ENCODE measurements around the gene CPPED1.
"Not testable (repeated sequence)": the region's sequence is repeated elsewhere in the genome, so short reads cannot be mapped to it uniquely, and the experiment has no call there.

The CPPED1 gene

DNA sequence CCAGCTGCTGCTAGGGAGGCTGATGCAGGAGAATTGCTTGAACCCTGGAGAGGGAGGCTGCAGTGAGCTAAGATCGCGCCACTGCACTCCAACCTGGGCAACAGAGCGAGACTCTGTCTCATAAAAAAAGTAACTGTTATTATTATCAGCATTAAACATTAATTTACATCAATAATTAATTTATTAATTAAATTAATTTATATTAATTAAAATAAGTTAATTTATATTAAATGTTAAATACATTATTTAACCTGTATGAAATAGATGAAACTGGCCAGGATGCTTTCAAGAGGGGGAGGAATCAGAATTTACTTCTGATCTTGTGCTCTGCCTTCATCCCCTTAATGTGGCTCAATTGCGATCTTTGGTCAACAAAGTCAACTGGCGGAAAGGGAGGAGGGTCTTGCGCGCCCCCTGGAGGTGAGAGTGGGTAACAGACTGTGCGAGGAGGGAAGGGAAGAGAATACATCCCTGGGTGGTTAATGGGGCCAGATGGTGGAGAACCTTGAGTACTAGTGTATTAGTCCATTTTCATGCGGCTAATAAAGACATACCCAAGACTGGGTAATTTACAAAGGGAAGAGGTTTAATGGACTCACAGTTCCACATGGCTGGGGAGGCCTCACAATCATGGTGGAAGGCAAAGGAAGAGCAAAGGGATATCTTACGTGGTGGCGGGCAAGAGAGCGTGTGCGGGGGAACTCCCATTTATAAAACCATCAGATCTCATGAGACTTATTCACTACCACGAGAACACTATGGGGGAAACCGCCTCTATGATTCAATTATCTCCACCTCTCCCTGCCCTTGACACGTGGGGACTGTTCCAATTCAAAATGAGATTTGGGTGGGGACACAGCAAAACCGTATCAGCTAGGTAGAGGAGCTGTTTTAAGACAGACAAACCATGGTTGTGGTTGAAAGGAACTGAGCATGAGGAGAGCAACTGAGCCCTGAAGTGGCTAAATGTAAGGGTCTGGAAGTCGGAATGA lies 15.7 kb upstream of the CPPED1 start:
- TF ChIP-seq, protein P1, sequence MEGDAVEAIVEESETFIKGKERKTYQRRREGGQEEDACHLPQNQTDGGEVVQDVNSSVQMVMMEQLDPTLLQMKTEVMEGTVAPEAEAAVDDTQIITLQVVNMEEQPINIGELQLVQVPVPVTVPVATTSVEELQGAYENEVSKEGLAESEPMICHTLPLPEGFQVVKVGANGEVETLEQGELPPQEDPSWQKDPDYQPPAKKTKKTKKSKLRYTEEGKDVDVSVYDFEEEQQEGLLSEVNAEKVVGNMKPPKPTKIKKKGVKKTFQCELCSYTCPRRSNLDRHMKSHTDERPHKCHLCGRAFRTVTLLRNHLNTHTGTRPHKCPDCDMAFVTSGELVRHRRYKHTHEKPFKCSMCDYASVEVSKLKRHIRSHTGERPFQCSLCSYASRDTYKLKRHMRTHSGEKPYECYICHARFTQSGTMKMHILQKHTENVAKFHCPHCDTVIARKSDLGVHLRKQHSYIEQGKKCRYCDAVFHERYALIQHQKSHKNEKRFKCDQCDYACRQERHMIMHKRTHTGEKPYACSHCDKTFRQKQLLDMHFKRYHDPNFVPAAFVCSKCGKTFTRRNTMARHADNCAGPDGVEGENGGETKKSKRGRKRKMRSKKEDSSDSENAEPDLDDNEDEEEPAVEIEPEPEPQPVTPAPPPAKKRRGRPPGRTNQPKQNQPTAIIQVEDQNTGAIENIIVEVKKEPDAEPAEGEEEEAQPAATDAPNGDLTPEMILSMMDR (IDR thresholded peaks at IDR 0.05; ENCODE audit: low read depth, low read length) = peak; percentile 89
- no peak for TF ChIP-seq POLR2A (IDR thresholded peaks at IDR 0.05; ENCODE audit: extremely low read depth, insufficient read length)
- peak; percentile 73 for DNase-seq (ENCODE audit: low read depth)
- H3K4me3 ChIP-seq (ENCODE audit: low read depth, low read length) = no peak overlapping the region

DNA sequence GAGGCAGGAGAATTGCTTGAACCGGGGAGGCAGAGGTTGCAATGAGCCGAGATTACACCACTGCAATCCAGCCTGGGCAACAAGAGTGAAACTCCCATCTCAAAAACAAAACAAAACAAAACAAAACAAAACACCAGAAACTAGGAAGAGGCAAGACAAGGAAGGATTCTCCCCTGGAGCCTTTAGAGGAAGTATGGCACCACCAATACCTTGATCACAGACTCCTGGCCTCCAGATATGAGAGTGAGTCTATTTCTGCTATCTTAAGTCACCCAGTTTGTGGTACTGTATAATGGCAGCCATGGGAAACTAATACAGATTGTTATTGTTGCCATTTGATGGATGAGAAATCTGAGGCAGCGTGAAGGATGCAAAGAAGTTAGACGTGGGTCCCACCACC lies 14.6 kb upstream of the CPPED1 start:
- H3K4me3 ChIP-seq (ENCODE audit: low read depth, low read length) = no peak overlapping the region
- TF ChIP-seq MYC (IDR thresholded peaks at IDR 0.05; ENCODE audit: low read depth, low read length) (no peak), MAX (IDR thresholded peaks at IDR 0.05; ENCODE audit: low read depth, low read length) (no peak), POLR2A (IDR thresholded peaks at IDR 0.05; ENCODE audit: extremely low read depth, insufficient read length) (no peak)
- TF ChIP-seq, protein P1 (IDR thresholded peaks at IDR 0.05; ENCODE audit: low read depth, low read length) = no peak
- no peak for DNase-seq (ENCODE audit: low read depth)

GRCh38 chr16:12816791-12817214 lies 13.1 kb upstream of the CPPED1 start:
- not testable (repeated sequence) for H3K4me3 ChIP-seq (ENCODE audit: low read depth, low read length)
- peak; percentile 22 for DNase-seq (ENCODE audit: low read depth)

- TF ChIP-seq POLR2A (IDR thresholded peaks at IDR 0.05; ENCODE audit: extremely low read depth, insufficient read length) = no peak
- no peak for TF ChIP-seq MYC (IDR thresholded peaks at IDR 0.05; ENCODE audit: low read depth, low read length)
- no peak for TF ChIP-seq MAX (IDR thresholded peaks at IDR 0.05; ENCODE audit: low read depth, low read length)
- TF ChIP-seq, protein P1 (IDR thresholded peaks at IDR 0.05; ENCODE audit: low read depth, low read length) = no peak
- DNase-seq (ENCODE audit: low read depth) = no peak
- no peak overlapping the region for H3K4me3 ChIP-seq (ENCODE audit: low read depth, low read length)
These were observed 11.7 kb upstream of the CPPED1 start for GRCh38 chr16:12815361-12815760.

DNA sequence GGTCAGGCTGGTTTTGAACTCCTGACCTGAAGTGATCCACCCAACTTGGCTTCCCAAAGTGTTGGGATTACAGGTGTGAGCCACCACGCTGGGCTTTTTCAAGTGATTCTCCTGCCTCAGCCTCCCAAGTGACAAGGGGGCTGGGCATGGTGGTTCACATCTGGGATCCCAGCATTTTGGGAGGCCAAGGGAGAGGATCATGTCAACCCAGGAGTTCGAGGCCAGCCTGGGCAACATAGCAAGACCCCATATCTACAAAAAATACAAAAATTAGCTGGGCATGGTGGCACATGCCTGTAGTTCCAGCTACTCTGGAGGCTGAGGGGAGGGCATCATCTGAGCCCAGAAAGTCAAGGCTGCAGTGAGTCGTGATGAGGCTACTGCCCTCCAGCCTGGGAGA lies 10.0 kb upstream of the CPPED1 start:
- DNase-seq (ENCODE audit: low read depth); H3K4me3 ChIP-seq (ENCODE audit: low read depth, low read length): not testable (repeated sequence)

DNA sequence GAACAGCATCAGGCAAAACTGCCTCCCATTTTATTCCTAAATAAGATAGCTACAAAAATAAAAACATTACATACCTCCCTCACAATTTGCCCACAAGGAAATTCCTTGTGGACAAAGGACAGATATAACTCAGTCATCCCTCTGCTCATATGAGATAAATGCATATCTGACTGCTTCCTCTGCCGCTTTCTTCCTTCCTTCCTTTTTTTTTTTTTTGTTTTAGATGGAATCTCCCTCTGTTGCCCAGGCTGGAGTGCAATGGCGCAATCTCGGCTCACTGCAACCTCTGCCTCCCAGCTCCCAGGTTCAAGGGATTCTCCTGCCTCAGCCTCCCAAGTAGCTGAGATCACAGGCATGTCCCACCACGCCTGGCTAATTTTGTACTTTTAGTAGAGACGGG lies 9.6 kb upstream of the CPPED1 start:
- not testable (repeated sequence) for H3K4me3 ChIP-seq (ENCODE audit: low read depth, low read length); DNase-seq (ENCODE audit: low read depth)

- DNase-seq (ENCODE audit: low read depth) = no peak
- no peak overlapping the region for H3K4me3 ChIP-seq (ENCODE audit: low read depth, low read length)
- TF ChIP-seq, protein P1 (IDR thresholded peaks at IDR 0.05; ENCODE audit: low read depth, low read length) = no peak
- TF ChIP-seq POLR2A (IDR thresholded peaks at IDR 0.05; ENCODE audit: extremely low read depth, insufficient read length) = no peak
These were observed 8.0 kb upstream of the CPPED1 start for GRCh38 chr16:12811441-12812383.
